Retinal pigment epithelial cell (primary cell): ENCODE measurements around the gene ADA.

Experiments
- DNase-seq: peaks from one replicate; pipeline ENCODE4 v3.0.0-alpha.2; 2010; ENCODE audit warnings: low read depth
- H3K4me3 ChIP-seq: 2 replicates; pipeline ENCODE4 v1.5.1; 2011; ENCODE audit warnings: mild to moderate bottlenecking, low read length, control low read depth, moderate library complexity
- CTCF ChIP-seq: conservative IDR thresholded peaks from 2 replicates; pipeline ENCODE4 v1.5.1; 2011; ENCODE audit warnings: low read depth, low read length, control low read depth, inconsistent platforms

The ADA gene

GRCh38 chr20:44615876-44616603 lies 35.5 kb downstream of the ADA start:
- DNase-seq = no peak
- no peak for TF ChIP-seq CTCF
- no peak overlapping the region for H3K4me3 ChIP-seq

DNA sequence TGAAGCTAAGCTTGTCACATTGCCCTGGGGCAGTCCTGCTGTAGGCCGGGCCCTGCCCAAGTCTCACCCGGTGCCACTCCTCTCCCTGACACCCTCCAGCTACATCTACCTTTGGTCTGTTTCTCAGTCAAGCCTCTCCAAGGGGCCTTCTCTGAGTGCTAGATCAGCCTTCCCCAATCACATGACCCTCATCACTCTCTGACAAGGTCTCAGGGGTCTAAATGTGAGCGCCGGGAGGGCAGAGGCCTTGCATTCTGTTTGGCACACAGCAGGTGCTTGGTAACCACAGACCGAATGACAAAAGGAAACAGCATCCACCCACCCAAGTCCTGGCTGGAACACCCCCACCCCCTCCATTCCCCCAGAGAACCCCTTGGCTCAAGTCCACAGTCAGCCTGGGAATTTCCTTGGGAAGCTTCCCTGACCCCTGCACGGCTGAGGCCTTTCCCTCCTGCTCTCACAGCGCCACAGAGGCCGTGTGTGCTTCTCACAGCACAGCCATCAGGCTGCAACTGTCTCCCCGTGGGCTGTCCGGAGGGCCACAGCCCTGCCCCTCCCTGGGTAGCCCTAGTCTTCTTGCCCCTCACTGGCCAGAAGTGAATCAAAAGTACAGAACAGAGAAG lies 36.2 kb downstream of the ADA start:
- no peak overlapping the region for H3K4me3 ChIP-seq
- TF ChIP-seq CTCF = no peak
- DNase-seq = no peak

GRCh38 chr20:44614525-44614924 lies 37.0 kb downstream of the ADA start:
- DNase-seq = no peak

DNA sequence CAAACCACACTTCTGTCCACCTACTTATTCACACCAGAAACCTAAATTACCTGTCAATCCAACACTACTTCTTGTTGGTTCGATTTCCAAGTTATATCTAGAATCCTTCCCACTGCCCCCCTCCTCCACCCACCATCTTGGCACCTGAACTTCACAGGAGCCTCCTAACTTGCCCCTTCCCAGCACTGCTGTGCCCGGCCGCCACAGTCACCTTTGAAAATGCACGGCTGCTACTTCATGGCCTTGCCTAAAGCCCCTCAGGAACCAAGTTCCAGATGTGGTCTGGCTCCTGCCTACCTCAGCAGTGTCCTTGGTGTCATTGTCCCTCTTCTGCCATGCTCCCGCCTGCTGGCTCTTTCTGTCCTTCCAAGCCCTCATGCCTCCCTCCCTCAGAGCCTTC lies 37.9 kb downstream of the ADA start:
- H3K4me3 ChIP-seq = no peak overlapping the region
- DNase-seq = no peak
- TF ChIP-seq CTCF = no peak

More at GRCh38 chr20:44614525-44614924, 37.0 kb downstream of the ADA start:
- H3K4me3 ChIP-seq = no peak overlapping the region
- no peak for TF ChIP-seq CTCF

- no peak for TF ChIP-seq CTCF
- no peak overlapping the region for H3K4me3 ChIP-seq
- DNase-seq = no peak
Observed at GRCh38 chr20:44610313-44610962, 41.1 kb downstream of the ADA start.

GRCh38 chr20:44609516-44610312 lies 41.8 kb downstream of the ADA start:
- peak; percentile 99 for TF ChIP-seq CTCF
- peak overlapping the region; percentile 3 for H3K4me3 ChIP-seq
- DNase-seq = peak; percentile 39
